GM10847 (cell line): ENCODE data around the gene ZNF629.

Experiments used
- POLR2A ChIP-seq: IDR thresholded peaks from 2 replicates; pipeline ENCODE4 v1.6.1; 2011; ENCODE audit not compliant: insufficient read length; ENCODE audit errors: extremely low read depth

ZNF629 gene

GRCh38 chr16:30786936-30787612, at the start of gene ZNF629:
Gene ZNF629, minus strand, starts transcription at chr16:30787205. Its CDS starts 2,723 bp downstream, at chr16:30784482.
- TF ChIP-seq POLR2A = no peak

- no peak for TF ChIP-seq POLR2A
These were observed 47.2 kb upstream of the ZNF629 start for GRCh38 chr16:30834130-30834740.

GRCh38 chr16:30830072-30830417, 43.0 kb upstream of the ZNF629 start:
- no peak for TF ChIP-seq POLR2A

GRCh38 chr16:30829130-30830071, 42.4 kb upstream of the ZNF629 start:
- no peak for TF ChIP-seq POLR2A

- no peak for TF ChIP-seq POLR2A
These were observed 34.9 kb upstream of the ZNF629 start for GRCh38 chr16:30821891-30822290.

- no peak for TF ChIP-seq POLR2A
These were observed 34.0 kb upstream of the ZNF629 start for GRCh38 chr16:30820952-30821421.

GRCh38 chr16:30816769-30817168, 29.8 kb upstream of the ZNF629 start:
- TF ChIP-seq POLR2A = no peak

GRCh38 chr16:30813821-30814189, 26.8 kb upstream of the ZNF629 start:
- no peak for TF ChIP-seq POLR2A

GRCh38 chr16:30808146-30808545, 21.1 kb upstream of the ZNF629 start:
- TF ChIP-seq POLR2A = no peak

GRCh38 chr16:30805370-30806169, 18.6 kb upstream of the ZNF629 start:
- TF ChIP-seq POLR2A = no peak

GRCh38 chr16:30805056-30805369, 18.0 kb upstream of the ZNF629 start:
- TF ChIP-seq POLR2A = no peak

GRCh38 chr16:30802936-30803335, 15.9 kb upstream of the ZNF629 start:
- TF ChIP-seq POLR2A = no peak

GRCh38 chr16:30797670-30798309, 10.8 kb upstream of the ZNF629 start:
- no peak for TF ChIP-seq POLR2A

- no peak for TF ChIP-seq POLR2A
These were observed 7.6 kb upstream of the ZNF629 start for GRCh38 chr16:30794634-30795033.
